Measurements from ENCODE around the gene ZBTB4. TPM values are rescaled to one million over a fixed set of nuclear protein-coding genes. Genes with fewer than 3 reads are reported as not detected.

Gene ZBTB4
- total RNA-seq, 1 donor from 2014 or later: 31.2 TPM

DNA sequence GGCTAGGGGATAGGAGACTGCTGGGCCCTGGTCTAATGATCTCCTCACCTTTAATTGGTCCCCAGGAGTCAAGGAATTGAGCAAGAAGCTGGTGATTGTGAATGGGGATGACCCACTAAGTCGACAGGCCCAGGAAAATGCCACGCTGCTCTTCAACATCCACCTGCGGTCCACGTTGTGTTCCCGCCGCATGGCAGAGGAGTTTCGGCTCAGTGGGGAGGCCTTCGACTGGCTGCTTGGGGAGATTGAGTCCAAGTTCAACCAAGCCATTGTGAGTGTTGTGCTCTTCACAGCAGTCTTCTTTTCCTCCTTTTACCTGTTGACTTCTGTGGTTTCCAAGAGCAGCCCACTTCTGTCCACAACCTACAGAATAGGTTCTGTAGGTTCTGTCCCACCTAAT is 24.1 kb upstream of the ZBTB4 start:
- Mint-ChIP-seq H3K9me3 (ENCODE audit: unreplicated experiment) (no peaks in the 10 kb centered on the region), H3K27ac (ENCODE audit: unreplicated experiment) (peak overlapping the region; percentile 18), H3K4me1 (ENCODE audit: low read depth, unreplicated experiment) (no peaks in the 10 kb centered on the region), H3K36me3 (ENCODE audit: low read depth, unreplicated experiment) (peaks cover 29% of the 10 kb centered on the region), H3K4me3 (ENCODE audit: unreplicated experiment) (no peak overlapping the region), H3K27me3 (ENCODE audit: low read depth, unreplicated experiment) (no peaks in the 10 kb centered on the region)
- no peaks in the 10 kb centered on the region for H3K9me3 ChIP-seq (ENCODE audit: insufficient read depth, low read depth, low read length)
- no peaks in the 10 kb centered on the region for H3K27me3 ChIP-seq (ENCODE audit: insufficient read depth, low read length)
- H3K4me2 ChIP-seq (ENCODE audit: low read length): no peak overlapping the region
- H3K36me3 ChIP-seq (ENCODE audit: insufficient read depth, low read length): peaks cover 73% of the 10 kb centered on the region
- H3K4me3 ChIP-seq (ENCODE audit: insufficient read depth, low read depth, low read length): no peak overlapping the region
- FAIRE-seq (no peak), DNase-seq (ENCODE audit: low read depth) (no peak)
- no peaks in the 10 kb centered on the region for H3K4me1 ChIP-seq (ENCODE audit: insufficient read depth, low read length)
- H2AFZ ChIP-seq (ENCODE audit: low read depth, low read length): no peak overlapping the region
- H4K20me1 ChIP-seq (ENCODE audit: insufficient read depth, low read length): peaks cover 61% of the 10 kb centered on the region
- no peak overlapping the region for H3K27ac ChIP-seq (ENCODE audit: low read depth, low read length)
- TF ChIP-seq, protein P1, sequence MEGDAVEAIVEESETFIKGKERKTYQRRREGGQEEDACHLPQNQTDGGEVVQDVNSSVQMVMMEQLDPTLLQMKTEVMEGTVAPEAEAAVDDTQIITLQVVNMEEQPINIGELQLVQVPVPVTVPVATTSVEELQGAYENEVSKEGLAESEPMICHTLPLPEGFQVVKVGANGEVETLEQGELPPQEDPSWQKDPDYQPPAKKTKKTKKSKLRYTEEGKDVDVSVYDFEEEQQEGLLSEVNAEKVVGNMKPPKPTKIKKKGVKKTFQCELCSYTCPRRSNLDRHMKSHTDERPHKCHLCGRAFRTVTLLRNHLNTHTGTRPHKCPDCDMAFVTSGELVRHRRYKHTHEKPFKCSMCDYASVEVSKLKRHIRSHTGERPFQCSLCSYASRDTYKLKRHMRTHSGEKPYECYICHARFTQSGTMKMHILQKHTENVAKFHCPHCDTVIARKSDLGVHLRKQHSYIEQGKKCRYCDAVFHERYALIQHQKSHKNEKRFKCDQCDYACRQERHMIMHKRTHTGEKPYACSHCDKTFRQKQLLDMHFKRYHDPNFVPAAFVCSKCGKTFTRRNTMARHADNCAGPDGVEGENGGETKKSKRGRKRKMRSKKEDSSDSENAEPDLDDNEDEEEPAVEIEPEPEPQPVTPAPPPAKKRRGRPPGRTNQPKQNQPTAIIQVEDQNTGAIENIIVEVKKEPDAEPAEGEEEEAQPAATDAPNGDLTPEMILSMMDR (IDR thresholded peaks at IDR 0.05; ENCODE audit: insufficient read depth, low read depth, low read length): no peak
- TF ChIP-seq EZH2 (IDR thresholded peaks at IDR 0.05; ENCODE audit: insufficient read depth, low read length): no peak
- H3K79me2 ChIP-seq (ENCODE audit: insufficient read depth, low read length): peaks cover 18% of the 10 kb centered on the region
- no peak overlapping the region for H3K9ac ChIP-seq (ENCODE audit: low read length)

DNA sequence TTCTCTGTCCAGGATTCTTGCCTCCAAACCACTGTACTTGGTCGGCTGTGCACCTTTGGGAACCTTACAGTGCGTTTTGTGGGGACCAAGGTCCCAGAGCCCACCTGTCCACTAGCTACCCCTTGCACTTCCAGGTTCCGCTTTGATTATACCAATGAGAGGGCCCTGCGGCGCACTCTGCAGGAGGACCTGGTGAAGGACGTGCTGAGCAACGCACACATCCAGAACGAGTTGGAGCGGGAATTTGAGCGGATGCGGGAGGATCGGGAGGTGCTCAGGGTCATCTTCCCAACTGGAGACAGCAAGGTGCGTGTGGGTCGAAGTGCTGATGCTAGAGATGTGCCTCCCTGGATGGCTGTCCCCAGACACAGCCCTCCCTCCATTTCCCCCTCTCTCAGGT is 23.6 kb upstream of the ZBTB4 start:
- Histone ChIP-seq H3K9ac (ENCODE audit: low read length) (no peak overlapping the region), H3K4me3 (ENCODE audit: insufficient read depth, low read depth, low read length) (no peak overlapping the region), H3K79me2 (ENCODE audit: insufficient read depth, low read length) (peaks cover 23% of the 10 kb centered on the region), H3K36me3 (ENCODE audit: insufficient read depth, low read length) (peaks cover 78% of the 10 kb centered on the region), H3K27me3 (ENCODE audit: insufficient read depth, low read length) (no peaks in the 10 kb centered on the region), H2AFZ (ENCODE audit: low read depth, low read length) (no peak overlapping the region), H3K9me3 (ENCODE audit: insufficient read depth, low read depth, low read length) (no peaks in the 10 kb centered on the region), H3K27ac (ENCODE audit: low read depth, low read length) (no peak overlapping the region), H3K4me2 (ENCODE audit: low read length) (no peak overlapping the region), H3K4me1 (ENCODE audit: insufficient read depth, low read length) (no peaks in the 10 kb centered on the region), H4K20me1 (ENCODE audit: insufficient read depth, low read length) (peaks cover 65% of the 10 kb centered on the region)
- no peaks in the 10 kb centered on the region for H3K27me3 Mint-ChIP-seq (ENCODE audit: low read depth, unreplicated experiment)
- H3K36me3 Mint-ChIP-seq (ENCODE audit: low read depth, unreplicated experiment): peaks cover 33% of the 10 kb centered on the region
- no peaks in the 10 kb centered on the region for H3K9me3 Mint-ChIP-seq (ENCODE audit: unreplicated experiment)
- no peak for FAIRE-seq
- TF ChIP-seq EZH2 (IDR thresholded peaks at IDR 0.05; ENCODE audit: insufficient read depth, low read length): no peak
- TF ChIP-seq, protein P1 (IDR thresholded peaks at IDR 0.05; ENCODE audit: insufficient read depth, low read depth, low read length): peak; percentile 6
- no peaks in the 10 kb centered on the region for H3K4me1 Mint-ChIP-seq (ENCODE audit: low read depth, unreplicated experiment)
- H3K4me3 Mint-ChIP-seq (ENCODE audit: unreplicated experiment): no peak overlapping the region
- no peak overlapping the region for H3K27ac Mint-ChIP-seq (ENCODE audit: unreplicated experiment)
- no peak for DNase-seq (ENCODE audit: low read depth)

DNA sequence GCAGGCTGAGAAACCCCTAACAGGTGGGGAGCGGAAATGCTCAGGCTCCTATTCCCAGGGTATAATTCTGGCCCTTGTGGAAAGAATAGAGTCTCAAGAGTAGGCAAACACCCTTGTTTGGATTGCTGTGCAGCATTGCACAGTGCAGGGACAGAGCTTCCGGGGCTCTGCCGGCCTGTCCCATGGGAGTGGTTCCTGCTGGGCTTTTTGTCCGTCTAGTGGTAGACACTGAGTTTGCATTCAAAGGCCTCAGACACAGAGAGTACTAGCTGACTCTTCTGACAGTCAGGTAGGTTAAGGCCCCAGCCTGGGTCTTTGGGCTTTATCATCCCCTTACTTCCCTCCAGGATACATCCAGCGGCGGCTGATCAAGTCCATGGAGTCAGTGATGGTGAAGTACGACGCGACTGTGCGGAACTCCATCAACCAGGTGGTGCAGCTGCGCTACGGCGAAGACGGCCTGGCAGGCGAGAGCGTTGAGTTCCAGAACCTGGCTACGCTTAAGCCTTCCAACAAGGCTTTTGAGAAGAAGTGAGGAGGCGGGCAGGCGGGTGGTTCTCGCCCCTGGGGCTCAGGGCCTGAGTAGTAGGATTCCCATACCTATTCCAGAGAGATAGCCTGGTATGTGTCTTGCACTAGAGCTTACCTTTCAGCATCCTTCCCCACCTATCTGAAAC is 22.9 kb upstream of the ZBTB4 start:
- H3K36me3 ChIP-seq (ENCODE audit: insufficient read depth, low read length): peaks cover 82% of the 10 kb centered on the region
- FAIRE-seq (no peak), DNase-seq (ENCODE audit: low read depth) (no peak)
- H3K9me3 ChIP-seq (ENCODE audit: insufficient read depth, low read depth, low read length): no peaks in the 10 kb centered on the region
- H3K9me3 Mint-ChIP-seq (ENCODE audit: unreplicated experiment): no peaks in the 10 kb centered on the region
- no peak overlapping the region for H3K4me2 ChIP-seq (ENCODE audit: low read length)
- peaks cover 29% of the 10 kb centered on the region for H3K79me2 ChIP-seq (ENCODE audit: insufficient read depth, low read length)
- H3K9ac ChIP-seq (ENCODE audit: low read length): no peak overlapping the region
- H3K27ac ChIP-seq (ENCODE audit: low read depth, low read length): no peak overlapping the region
- no peaks in the 10 kb centered on the region for H3K4me1 ChIP-seq (ENCODE audit: insufficient read depth, low read length)
- no peaks in the 10 kb centered on the region for H3K27me3 ChIP-seq (ENCODE audit: insufficient read depth, low read length)
- H3K4me3 Mint-ChIP-seq (ENCODE audit: unreplicated experiment): no peak overlapping the region
- no peaks in the 10 kb centered on the region for H3K27me3 Mint-ChIP-seq (ENCODE audit: low read depth, unreplicated experiment)
- H2AFZ ChIP-seq (ENCODE audit: low read depth, low read length): no peak overlapping the region
- no peak overlapping the region for H3K4me3 ChIP-seq (ENCODE audit: insufficient read depth, low read depth, low read length)
- TF ChIP-seq, protein P1 (IDR thresholded peaks at IDR 0.05; ENCODE audit: insufficient read depth, low read depth, low read length): no peak
- no peak for TF ChIP-seq EZH2 (IDR thresholded peaks at IDR 0.05; ENCODE audit: insufficient read depth, low read length)
- peaks cover 72% of the 10 kb centered on the region for H4K20me1 ChIP-seq (ENCODE audit: insufficient read depth, low read length)
- H3K4me1 Mint-ChIP-seq (ENCODE audit: low read depth, unreplicated experiment): no peaks in the 10 kb centered on the region
- no peak overlapping the region for H3K27ac Mint-ChIP-seq (ENCODE audit: unreplicated experiment)
- H3K36me3 Mint-ChIP-seq (ENCODE audit: low read depth, unreplicated experiment): peaks cover 37% of the 10 kb centered on the region
